GM23248 (cell line): ENCODE data around the gene EIPR1. TPM values are rescaled to one million over a fixed set of nuclear protein-coding genes. Genes with fewer than 3 reads are reported as not detected.

Experiments
- DNase-seq: peaks from one replicate; pipeline ENCODE4 v3.0.0-alpha.2; 2015
- H2AFZ ChIP-seq: fragments of 200-600 bp; sonication (generic); 2 replicates; pipeline ENCODE4 v1.6.1; 2016; ENCODE audit warnings: antibody characterized with exemption
- H3F3A ChIP-seq: fragments of 200-600 bp; sonication (generic); 2 replicates; pipeline ENCODE4 v1.6.1; 2016; ENCODE audit warnings: mild to moderate bottlenecking, antibody characterized with exemption, mixed run types; ENCODE audit not compliant: insufficient read depth
- H3K27ac ChIP-seq: fragments of 200-600 bp; sonication (generic); 2 replicates; pipeline ENCODE4 v1.5.1; 2016; ENCODE audit warnings: mild to moderate bottlenecking
- H3K27me3 ChIP-seq: fragments of 200-600 bp; sonication (generic); replicated peaks from 2 replicates; pipeline ENCODE4 v1.6.1; 2016; ENCODE audit warnings: mild to moderate bottlenecking; ENCODE audit not compliant: insufficient read depth
- H3K36me3 ChIP-seq: fragments of 200-600 bp; sonication (generic); 2 replicates; pipeline ENCODE4 v1.6.1; 2016; ENCODE audit warnings: low read depth, mild to moderate bottlenecking
- H3K4me1 ChIP-seq: fragments of 200-600 bp; sonication (generic); 2 replicates; pipeline ENCODE4 v1.6.1; 2016; ENCODE audit warnings: mild to moderate bottlenecking; ENCODE audit not compliant: insufficient read depth
- H3K4me2 ChIP-seq: fragments of 200-600 bp; sonication (generic); one replicate; pipeline ENCODE4 v1.6.1; 2016; ENCODE audit warnings: mild to moderate bottlenecking; ENCODE audit not compliant: unreplicated experiment
- H3K4me3 ChIP-seq: fragments of 200-600 bp; sonication (generic); 2 replicates; pipeline ENCODE4 v1.5.1; 2016; ENCODE audit warnings: mild to moderate bottlenecking
- H3K79me2 ChIP-seq: fragments of 200-600 bp; sonication (generic); 2 replicates; pipeline ENCODE4 v1.6.1; 2016; ENCODE audit warnings: mild to moderate bottlenecking; ENCODE audit not compliant: insufficient read depth
- H3K9ac ChIP-seq: fragments of 200-600 bp; sonication (generic); 2 replicates; pipeline ENCODE4 v1.6.1; 2016; ENCODE audit warnings: mild to moderate bottlenecking
- H3K9me2 ChIP-seq: fragments of 200-600 bp; sonication (generic); 2 replicates; pipeline ENCODE4 v1.6.1; 2016; ENCODE audit warnings: mixed run types, mild to moderate bottlenecking, moderate library complexity; ENCODE audit not compliant: insufficient read depth
- H3K9me3 ChIP-seq: fragments of 200-600 bp; sonication (generic); one replicate; pipeline ENCODE4 v1.6.1; 2017; ENCODE audit warnings: low read depth
- H4K20me1 ChIP-seq: fragments of 200-600 bp; sonication (generic); 2 replicates; pipeline ENCODE4 v1.6.0; 2016; ENCODE audit not compliant: insufficient read depth
- EZH2 ChIP-seq: fragments of 200-600 bp; sonication (generic); IDR thresholded peaks from 2 replicates; pipeline ENCODE4 v1.6.1; 2018; ENCODE audit warnings: antibody characterized with exemption, mild to moderate bottlenecking; ENCODE audit not compliant: insufficient read depth, poor library complexity, severe bottlenecking
- EZH2phosphoT487 ChIP-seq: fragments of 200-600 bp; sonication (generic); IDR thresholded peaks from 2 replicates; pipeline ENCODE4 v1.6.1; 2018; ENCODE audit warnings: antibody characterized with exemption, moderate library complexity, mild to moderate bottlenecking, low read depth; ENCODE audit not compliant: insufficient read depth
- WGBS, 2 experiments: methylation state at CpG; one replicate each; pipeline ENCODE4 v1.1.6; 2015 to 2017; ENCODE audit warnings: low lambda C conversion rate in 2 of 2, low coverage in 1 of 2; ENCODE audit errors: missing lambda C conversion rate in 2 of 2; 5-methylcytosine and 5-hydroxymethylcytosine counted together
- in situ Hi-C: fragments of 300-500 bp; cut with MboI; formaldehyde crosslinking; loops from 2 replicates; pipeline ENCODE4 v1.15.0; 2020
- polyA plus RNA-seq: library from polyadenylated mRNA; unstranded; fragments of >200 nt; fragmentation: Nextera tagmentation; extraction: Ambion mirVana; gene quantifications from 2 replicates; pipeline ENCODE4 v1.2.1, GENCODE V29; 2016
- total RNA-seq: library from RNA; depleted of rRNA; stranded (reverse); fragments of >200 nt; shearing (Covaris generic); gene quantifications from 2 replicates; pipeline ENCODE4 v1.2.3, GENCODE V29; 2014

Gene EIPR1
- total and polyA plus RNA-seq, 2 experiments from 2014 or later = 20.2 to 46.5 TPM

DNA sequence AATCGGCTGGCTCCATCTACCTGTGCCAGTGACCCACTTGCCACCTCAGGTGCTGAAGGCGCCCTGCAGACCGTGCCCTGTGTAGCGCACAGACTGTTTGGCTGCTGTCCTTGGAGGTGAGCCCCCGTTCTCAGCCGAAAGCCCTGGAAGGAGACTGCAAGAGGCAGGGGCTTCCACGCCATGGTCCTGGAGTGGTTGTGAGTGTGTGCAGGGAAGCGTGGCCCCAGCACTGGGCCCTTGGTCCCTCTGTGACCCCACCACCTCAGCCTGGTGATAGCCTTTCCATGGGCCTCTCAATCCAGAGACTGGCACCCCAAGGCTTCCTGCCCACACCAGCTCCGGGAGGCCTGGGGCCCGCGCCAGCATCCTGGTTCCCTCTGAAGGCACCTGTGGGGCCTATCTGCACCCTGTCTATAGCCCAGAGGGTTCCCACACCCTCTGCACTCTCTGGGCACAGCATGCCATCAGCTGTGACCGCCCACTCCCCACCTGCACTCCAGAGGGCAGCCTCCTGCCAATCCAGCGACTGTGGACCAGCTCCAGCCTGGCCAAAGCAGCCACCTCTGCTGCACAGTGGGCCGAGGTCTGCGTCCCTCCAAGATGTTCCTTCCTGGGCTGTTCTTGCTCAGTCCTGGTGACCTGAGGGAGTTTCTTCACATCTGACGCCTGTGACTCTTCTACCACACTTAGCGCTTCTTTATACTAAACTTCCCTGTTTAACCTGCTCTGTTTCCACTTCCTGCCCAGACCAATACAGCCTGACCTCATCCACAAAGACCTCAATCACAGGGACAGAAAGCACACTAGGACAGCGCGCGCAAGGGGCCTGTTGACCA lies 109.5 kb downstream of the EIPR1 start:
- no peaks in the 10 kb centered on the region for H3K9me3 ChIP-seq
- no peaks in the 10 kb centered on the region for H3K79me2 ChIP-seq
- in situ Hi-C loops = no loop called here
- no peaks in the 10 kb centered on the region for H3K27me3 ChIP-seq
- TF ChIP-seq EZH2 = no peak
- TF ChIP-seq EZH2phosphoT487 = no peak
- no peak for DNase-seq
- no peaks in the 10 kb centered on the region for H3K4me1 ChIP-seq
- H2AFZ ChIP-seq = no peak overlapping the region
- no peak overlapping the region for H3K4me2 ChIP-seq
- no peak overlapping the region for H3K27ac ChIP-seq
- H3K36me3 ChIP-seq = no peaks in the 10 kb centered on the region
- WGBS, 2 experiments = 96 to 98% methylated on average over 19 to 20 of the region's 20 CpGs
- no peaks in the 10 kb centered on the region for H4K20me1 ChIP-seq
- H3K4me3 ChIP-seq = no peak overlapping the region
- no peaks in the 10 kb centered on the region for H3K9me2 ChIP-seq
- no peak overlapping the region for H3K9ac ChIP-seq
- no peaks in the 10 kb centered on the region; the same call in 1 of the 2 replicates for H3F3A ChIP-seq

DNA sequence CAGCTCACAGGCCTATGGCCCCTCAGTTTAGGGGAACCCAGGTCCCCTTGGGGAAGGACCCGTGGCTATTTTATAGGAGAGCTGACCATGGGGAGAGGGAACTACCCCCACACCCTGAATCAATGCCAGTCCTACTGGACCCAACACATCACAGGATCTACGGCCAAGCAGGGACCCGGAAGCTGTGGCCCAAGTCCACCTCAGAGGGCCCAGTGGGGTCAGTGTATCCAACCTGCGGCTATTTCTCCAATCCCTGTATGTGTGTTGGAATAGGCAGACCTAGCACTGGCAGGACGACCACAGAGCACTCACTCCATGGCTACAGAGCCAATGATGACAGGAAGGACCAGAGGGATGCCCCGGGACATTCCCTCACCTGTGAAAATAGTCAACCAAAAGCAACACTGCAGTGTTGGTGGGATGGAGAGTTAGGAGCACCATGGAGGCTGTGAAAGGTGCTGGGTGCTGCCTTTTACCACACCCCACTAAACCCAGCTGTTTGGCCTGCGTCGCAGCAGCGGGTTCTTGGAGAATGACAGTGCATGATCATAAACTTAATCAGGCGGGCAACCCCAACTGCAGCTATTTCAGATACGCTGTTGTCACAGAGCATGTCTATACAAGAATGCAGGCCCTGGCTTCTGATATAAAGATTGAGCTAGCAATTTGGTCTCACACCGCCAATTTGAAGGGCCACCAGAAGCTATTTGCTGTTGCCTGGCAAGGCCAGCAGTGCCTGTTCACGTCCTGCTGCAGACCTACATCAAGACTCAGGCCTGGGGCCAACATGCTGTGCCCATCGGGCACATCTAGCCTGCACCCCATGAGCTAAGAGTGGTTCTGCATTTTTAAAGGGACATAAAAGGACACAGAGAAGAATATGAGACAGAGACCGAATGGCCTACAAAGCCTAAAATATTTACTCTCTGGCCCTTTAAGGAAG lies 110.4 kb downstream of the EIPR1 start:
- DNase-seq = no peak
- Histone ChIP-seq H3F3A (no peaks in the 10 kb centered on the region; the same call in 1 of the 2 replicates), H3K9ac (no peak overlapping the region), H3K4me1 (no peaks in the 10 kb centered on the region), H3K4me3 (no peak overlapping the region), H3K79me2 (no peaks in the 10 kb centered on the region), H3K27ac (no peak overlapping the region), H3K4me2 (no peak overlapping the region), H3K9me2 (no peaks in the 10 kb centered on the region), H4K20me1 (no peaks in the 10 kb centered on the region), H3K36me3 (no peaks in the 10 kb centered on the region), H2AFZ (no peak overlapping the region), H3K9me3 (no peaks in the 10 kb centered on the region), H3K27me3 (no peaks in the 10 kb centered on the region)
- in situ Hi-C loops = no loop called here
- TF ChIP-seq EZH2phosphoT487 = no peak
- TF ChIP-seq EZH2 = no peak
- WGBS, 2 experiments = 89% methylated on average over 15 of the region's 15 CpGs

DNA sequence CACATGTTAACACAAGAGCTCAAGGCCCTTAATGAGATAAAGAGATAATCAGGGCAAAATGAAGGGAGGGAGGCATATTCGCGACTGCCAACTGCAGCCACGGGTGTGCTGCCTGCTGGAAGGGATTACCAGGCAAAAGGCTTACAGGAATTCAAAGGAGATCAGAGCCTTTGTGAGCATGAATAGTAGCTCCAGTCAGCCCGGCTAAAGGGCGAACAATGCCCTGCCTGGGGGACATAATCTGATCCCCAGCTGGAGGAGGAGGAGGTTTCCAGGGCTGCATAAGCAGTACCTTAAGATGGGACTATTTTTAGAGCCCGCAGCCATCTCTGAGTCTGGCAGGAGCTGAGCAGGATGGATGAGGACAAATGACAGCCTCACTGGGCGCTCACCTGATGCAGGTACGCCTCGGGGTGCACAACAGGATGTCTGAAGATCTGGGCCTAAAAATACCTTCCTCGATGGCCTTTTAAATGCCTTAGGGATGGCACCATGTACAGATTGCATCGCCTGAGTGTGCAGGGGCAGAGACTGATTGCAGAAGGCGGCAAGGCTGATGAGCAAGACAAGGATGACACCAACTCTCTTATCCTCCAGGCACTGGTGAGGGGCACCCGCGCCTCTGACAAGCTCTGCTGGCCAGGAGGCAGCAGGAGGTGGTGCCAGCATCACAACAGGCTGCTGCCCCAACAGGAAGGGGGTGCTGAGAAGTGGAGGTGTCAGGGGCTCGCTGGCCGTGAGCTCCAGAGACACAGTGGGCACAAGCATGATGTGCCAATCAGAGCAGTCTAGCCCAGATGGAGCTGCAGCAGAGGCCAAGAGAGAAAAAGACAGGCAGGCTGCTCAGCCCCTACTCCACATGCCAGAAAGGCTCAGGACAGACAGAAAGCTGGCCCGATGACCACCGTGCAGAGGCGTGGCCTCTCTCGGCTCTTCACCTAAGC lies 111.4 kb downstream of the EIPR1 start:
- H3F3A ChIP-seq = no peaks in the 10 kb centered on the region; the same call in 1 of the 2 replicates
- no peak overlapping the region for H3K27ac ChIP-seq
- H3K9me3 ChIP-seq = no peaks in the 10 kb centered on the region
- in situ Hi-C loops = no loop called here
- no peaks in the 10 kb centered on the region for H3K36me3 ChIP-seq
- H3K9ac ChIP-seq = no peak overlapping the region
- no peaks in the 10 kb centered on the region for H3K9me2 ChIP-seq
- no peak overlapping the region for H3K4me2 ChIP-seq
- WGBS, 2 experiments = 82 to 85% methylated on average over 18 to 20 of the region's 20 CpGs
- H3K79me2 ChIP-seq = no peaks in the 10 kb centered on the region
- H3K4me1 ChIP-seq = no peaks in the 10 kb centered on the region
- TF ChIP-seq EZH2phosphoT487 (no peak), EZH2 (no peak)
- DNase-seq = no peak
- H3K27me3 ChIP-seq = no peaks in the 10 kb centered on the region
- H3K4me3 ChIP-seq = no peak overlapping the region
- no peaks in the 10 kb centered on the region for H4K20me1 ChIP-seq
- no peak overlapping the region for H2AFZ ChIP-seq
